Right atrium auricular region (tissue), 2 donors: Measurements from ENCODE around the gene RIMBP2. TPM values are rescaled to one million over a fixed set of nuclear protein-coding genes. Genes with fewer than 3 reads are reported as not detected.

Experiments
- DNase-seq: peaks from one replicate; pipeline ENCODE4 v3.0.0-alpha.2; 2019; ENCODE audit warnings: low spot score
- H3K27ac ChIP-seq, 2 donors: fragments of 200-600 bp; sonication (generic); 1 replicate in 1 of 2; 2 replicates in 1 of 2; pipeline ENCODE4 v1.5.1; 2016 to 2019
- H3K27me3 ChIP-seq, 2 donors: fragments of 200-600 bp; sonication (generic); one replicate each; pipeline versions ENCODE4 v1.5.1 to v1.6.0; 2017 to 2019
- H3K36me3 ChIP-seq: fragments of 200-600 bp; sonication (generic); one replicate; pipeline ENCODE4 v1.5.1; 2016
- H3K4me1 ChIP-seq, 2 donors: fragments of 200-600 bp; sonication (generic); one replicate each; pipeline versions ENCODE4 v1.5.1 to v1.6.0; 2017 to 2019
- H3K4me3 ChIP-seq, 2 donors: fragments of 200-600 bp; sonication (generic); 1 replicate in 1 of 2; 2 replicates in 1 of 2; pipeline ENCODE4 v1.5.1; 2017 to 2019; ENCODE audit warnings: mild to moderate bottlenecking in 1 of 2, moderate library complexity in 1 of 2
- H3K9me3 ChIP-seq, 2 donors: fragments of 200-600 bp; sonication (generic); one replicate each; pipeline ENCODE4 v1.5.1; 2019
- CTCF ChIP-seq, 2 donors: fragments of 200-600 bp; sonication (generic); IDR thresholded peaks; one replicate each; pipeline ENCODE4 v1.5.1; 2019; ENCODE audit warnings: antibody characterized with exemption in 2 of 2
- total RNA-seq, 2 donors: library from RNA; depleted of rRNA; stranded (reverse); fragments of >200 nt; gene quantifications; one replicate each; pipeline ENCODE4 v1.1.0, GENCODE V29; 2016

Gene RIMBP2
- total RNA-seq, 2 donors from 2014 or later = 0.04 TPM; not detected in 1

- DNase-seq = no peak
- Histone ChIP-seq H3K9me3 (no peaks in the 10 kb centered on the region), H3K4me1 (no peaks in the 10 kb centered on the region), H3K27me3 (no peaks in the 10 kb centered on the region), H3K36me3 (no peaks in the 10 kb centered on the region), H3K27ac (no peak overlapping the region), H3K4me3 (no peak overlapping the region)
- TF ChIP-seq CTCF (IDR thresholded peaks at IDR 0.05) = no peak
Observed at GRCh38 chr12:130421896-130422295, 294.2 kb downstream of the RIMBP2 start.

GRCh38 chr12:130420071-130420470, 296.0 kb downstream of the RIMBP2 start:
- Histone ChIP-seq H3K36me3 (no peaks in the 10 kb centered on the region), H3K9me3 (no peaks in the 10 kb centered on the region), H3K4me1 (no peaks in the 10 kb centered on the region), H3K27ac (no peak overlapping the region), H3K4me3 (no peak overlapping the region), H3K27me3 (no peaks in the 10 kb centered on the region)
- no peak for TF ChIP-seq CTCF (IDR thresholded peaks at IDR 0.05)
- DNase-seq = no peak

- Histone ChIP-seq H3K4me3 (no peak overlapping the region), H3K27ac (no peak overlapping the region), H3K9me3 (no peaks in the 10 kb centered on the region), H3K27me3 (no peaks in the 10 kb centered on the region), H3K36me3 (no peaks in the 10 kb centered on the region), H3K4me1 (no peaks in the 10 kb centered on the region)
- peak; percentile 23 for DNase-seq
- no peak for TF ChIP-seq CTCF (IDR thresholded peaks at IDR 0.05)
Observed at GRCh38 chr12:130419116-130419515, 297.0 kb downstream of the RIMBP2 start.

GRCh38 chr12:130418251-130418650, 297.8 kb downstream of the RIMBP2 start:
- peak; percentile 21 for DNase-seq
- Histone ChIP-seq H3K27me3 (no peaks in the 10 kb centered on the region), H3K36me3 (no peaks in the 10 kb centered on the region), H3K27ac (no peak overlapping the region), H3K4me3 (no peak overlapping the region), H3K4me1 (no peaks in the 10 kb centered on the region), H3K9me3 (no peaks in the 10 kb centered on the region)
- no peak for TF ChIP-seq CTCF (IDR thresholded peaks at IDR 0.05)

- TF ChIP-seq CTCF (IDR thresholded peaks at IDR 0.05) = no peak
- Histone ChIP-seq H3K36me3 (no peaks in the 10 kb centered on the region), H3K27me3 (no peaks in the 10 kb centered on the region), H3K9me3 (no peaks in the 10 kb centered on the region), H3K27ac (no peak overlapping the region), H3K4me3 (no peak overlapping the region), H3K4me1 (no peaks in the 10 kb centered on the region)
- peak; percentile 38 for DNase-seq
Observed at GRCh38 chr12:130414381-130414780, 301.7 kb downstream of the RIMBP2 start.

- Histone ChIP-seq H3K36me3 (no peaks in the 10 kb centered on the region), H3K4me3 (no peak overlapping the region), H3K27me3 (no peaks in the 10 kb centered on the region), H3K9me3 (no peaks in the 10 kb centered on the region), H3K4me1 (no peaks in the 10 kb centered on the region), H3K27ac (no peak overlapping the region)
- TF ChIP-seq CTCF (IDR thresholded peaks at IDR 0.05) = no peak
- peak; percentile 26 for DNase-seq
Observed at GRCh38 chr12:130413909-130414308, 302.2 kb downstream of the RIMBP2 start.
